ENCODE results near the gene TYR.
"Not testable (repeated sequence)": the region's sequence is repeated elsewhere in the genome, so short reads cannot be mapped to it uniquely, and the experiment has no call there.

- TF ChIP-seq AFF4 (CRISPR knock-in tag; IDR thresholded peaks at IDR 0.05; ENCODE audit: borderline replicate concordance); ATF6 (CRISPR knock-in tag; IDR thresholded peaks at IDR 0.05); MLX (CRISPR knock-in tag; IDR thresholded peaks at IDR 0.05); ZNF317 (CRISPR knock-in tag; IDR thresholded peaks at IDR 0.05; ENCODE audit: borderline replicate concordance, low read depth); ZNF423 (CRISPR knock-in tag; IDR thresholded peaks at IDR 0.05); ZBTB43 (CRISPR knock-in tag; IDR thresholded peaks at IDR 0.05); E2F1 (CRISPR knock-in tag; IDR thresholded peaks at IDR 0.05); E2F4 (CRISPR knock-in tag; IDR thresholded peaks at IDR 0.05; ENCODE audit: borderline replicate concordance, low read depth): not testable (repeated sequence)
These were observed 95.5 kb downstream of the TYR start for GRCh38 chr11:89273220-89273619.
